Measurements from ENCODE around the gene CALM3.
A peak's percentile ranks its signal among the peaks of the same experiment; 100 is the strongest.
"Not testable (repeated sequence)": the region's sequence is repeated elsewhere in the genome, so short reads cannot be mapped to it uniquely, and the experiment has no call there.

The CALM3 gene

DNA sequence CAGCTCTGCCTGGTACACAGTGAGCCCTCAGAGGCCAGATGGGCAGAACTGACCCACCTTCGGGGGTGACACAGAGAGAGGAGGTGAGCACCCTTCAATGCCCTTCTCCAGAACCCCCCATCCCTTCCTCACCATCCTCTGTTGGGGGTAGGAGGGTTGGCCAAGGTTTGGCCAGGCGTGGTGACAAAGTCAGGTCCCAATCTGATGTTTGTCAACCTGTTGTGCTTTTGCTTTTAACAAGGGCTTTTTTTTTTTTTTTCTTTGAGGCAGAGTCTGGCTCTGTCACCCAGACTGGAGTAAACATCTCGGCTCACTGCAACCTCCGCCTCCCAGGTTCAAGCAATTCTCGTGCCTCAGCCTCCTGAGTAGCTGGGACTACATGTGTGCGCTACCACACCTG is 16.5 kb downstream of the CALM3 start:
- no peak for DNase-seq

DNA sequence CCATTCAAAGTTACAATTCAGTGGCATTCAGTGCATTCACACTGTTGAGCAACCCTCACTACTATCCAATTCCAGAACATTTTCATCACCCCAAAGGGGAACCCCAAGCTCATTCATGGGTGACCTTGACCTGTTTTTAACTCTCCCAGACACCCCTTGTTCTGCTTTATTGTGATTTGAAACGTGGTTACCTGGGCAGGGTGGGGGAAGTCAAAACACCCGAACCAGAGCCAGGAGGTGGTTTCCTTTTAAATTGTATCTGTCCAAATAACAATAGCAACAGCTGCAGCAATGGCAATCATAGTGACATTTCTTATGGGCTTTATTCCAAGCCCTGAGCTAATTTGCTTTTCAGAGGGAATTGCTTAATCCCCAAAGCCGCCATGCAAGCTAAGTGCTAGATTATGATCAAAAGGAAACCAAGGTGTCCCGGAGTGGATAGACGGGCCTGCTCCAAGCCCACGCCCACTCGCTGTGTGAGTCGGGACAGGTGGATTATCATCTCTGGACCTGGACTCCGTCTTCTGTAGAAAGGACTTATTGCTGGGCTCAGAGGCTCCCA is 17.6 kb downstream of the CALM3 start:
- DNase-seq: peak; percentile 28

DNA sequence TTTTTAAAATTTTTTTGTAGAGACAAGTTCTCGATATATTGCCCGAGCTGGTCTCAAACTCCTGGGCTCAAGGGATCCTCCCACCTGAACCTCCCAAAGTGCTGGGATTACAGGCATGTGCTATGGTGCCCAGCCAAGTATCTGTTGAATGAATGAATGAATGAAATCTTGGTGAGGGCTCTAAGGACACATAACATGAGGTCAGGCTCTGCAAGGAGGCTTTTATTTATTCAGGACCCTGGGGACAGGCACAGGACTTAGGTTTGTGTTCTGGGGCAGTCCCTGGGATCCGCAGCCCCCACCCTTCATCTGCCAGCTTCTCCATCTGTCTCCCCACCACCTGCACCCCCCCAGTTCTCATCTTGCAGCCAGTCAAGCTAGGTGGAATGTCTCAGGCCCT is 19.1 kb downstream of the CALM3 start:
- no peak for DNase-seq

DNA sequence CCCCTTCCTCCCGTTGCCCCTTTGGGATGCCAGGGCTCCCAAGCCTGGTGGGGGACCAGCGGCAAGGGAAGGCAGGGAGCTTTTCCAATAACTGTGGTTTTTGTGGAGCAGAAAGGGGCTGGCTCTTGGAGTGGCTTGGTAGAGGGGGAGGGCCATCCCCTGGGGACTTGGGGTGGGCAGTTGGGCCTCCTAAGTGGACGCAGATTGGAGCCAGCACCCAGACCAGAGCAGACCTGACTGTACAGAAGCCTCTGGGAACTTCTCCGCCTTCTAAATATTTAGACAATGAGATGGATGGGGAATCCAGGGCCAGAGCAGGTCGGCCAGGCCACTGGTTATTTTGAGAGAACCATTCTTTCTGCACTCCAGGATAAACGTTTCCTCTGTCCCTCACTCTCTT is 19.6 kb downstream of the CALM3 start:
- no peak for DNase-seq

DNA sequence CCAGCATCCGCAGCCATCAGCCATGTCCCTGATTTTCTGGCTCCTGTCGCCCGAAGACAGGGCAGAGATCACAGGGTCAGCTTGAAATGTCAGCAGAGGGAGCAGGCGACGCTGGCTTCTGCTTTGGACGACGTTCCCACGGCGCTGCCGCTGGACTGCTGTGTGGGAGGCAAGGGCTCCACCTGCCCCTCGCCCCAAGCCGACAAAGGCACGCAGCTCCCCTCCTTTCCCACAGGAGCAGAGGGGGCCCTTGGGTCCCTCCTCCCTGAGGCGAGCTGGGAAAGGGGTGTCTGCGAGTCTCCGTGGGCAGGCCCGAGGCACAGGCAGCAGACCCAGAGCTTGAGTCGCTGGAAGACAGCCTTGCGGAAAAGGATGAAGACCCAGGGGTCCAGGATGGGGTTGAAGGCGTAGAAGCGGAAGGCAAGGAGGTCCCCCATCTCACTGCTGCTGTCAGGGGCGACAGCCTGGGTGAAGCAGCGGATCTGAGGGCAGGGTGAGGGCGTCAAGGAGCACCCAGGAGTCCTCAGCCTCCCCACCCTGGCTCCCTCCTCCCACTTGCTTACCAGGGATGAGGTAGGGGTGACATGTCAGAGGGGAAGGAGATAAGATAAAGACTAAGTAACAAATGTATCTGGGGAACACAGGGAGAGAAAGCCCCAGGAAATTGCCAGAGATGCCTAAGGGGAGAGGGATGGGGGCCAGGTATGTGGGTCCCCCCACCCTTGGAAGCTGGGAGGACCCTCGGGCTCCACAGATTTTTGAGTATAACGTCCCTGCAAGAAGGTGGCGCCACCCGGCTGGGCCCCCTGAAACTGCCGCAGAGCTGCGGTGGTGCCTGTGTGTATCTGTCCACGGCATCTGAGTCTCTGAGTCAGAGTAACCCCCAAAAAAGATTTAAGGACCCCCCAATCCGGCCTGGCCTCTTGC is 20.3 kb downstream of the CALM3 start:
- no peak for DNase-seq

DNA sequence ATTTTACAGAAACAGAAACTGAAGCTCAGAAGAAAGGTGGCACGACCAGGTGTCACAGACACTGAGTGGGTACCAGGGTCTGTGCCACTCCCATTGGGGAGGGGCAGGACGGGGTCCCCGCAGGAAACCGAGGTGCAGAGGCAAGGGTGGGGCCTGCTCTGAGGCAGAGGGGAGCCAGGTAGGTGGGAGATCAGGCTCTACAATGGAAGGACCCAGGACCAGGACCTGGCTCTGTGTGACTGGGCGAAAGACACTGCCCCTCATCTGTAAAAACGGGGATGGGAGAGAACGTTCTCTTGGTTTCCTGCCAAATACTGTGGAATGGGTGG is 21.0 kb downstream of the CALM3 start:
- no peak for DNase-seq

DNA sequence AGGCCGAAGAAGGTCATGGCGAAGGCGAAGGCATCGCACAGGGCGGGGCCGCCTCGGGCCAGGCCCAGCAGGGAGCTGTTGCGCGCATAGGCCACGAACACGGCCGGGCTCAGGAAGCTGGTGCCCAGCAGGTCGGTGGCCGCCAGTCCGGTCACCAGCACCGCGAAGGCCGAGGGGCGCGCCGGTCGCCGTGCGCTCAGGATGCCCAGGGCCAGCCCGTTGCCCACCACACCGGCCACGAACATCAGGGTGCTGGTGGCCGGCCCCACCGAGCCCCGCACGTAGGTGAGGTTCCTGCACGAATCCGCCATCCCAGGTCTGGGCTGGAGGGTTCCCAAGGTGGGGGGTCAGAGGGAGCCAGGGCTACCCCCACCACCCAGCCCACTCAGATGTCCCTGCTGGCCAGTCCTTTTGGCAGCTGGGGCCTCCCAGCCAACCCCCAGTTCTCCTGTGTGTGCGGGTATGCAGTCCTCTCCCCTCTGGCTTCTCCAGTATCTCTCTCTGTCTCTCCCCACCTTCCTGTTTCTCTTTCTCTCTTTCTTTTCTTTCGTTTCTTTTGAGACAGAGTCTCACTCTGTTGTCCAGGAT is 22.9 kb downstream of the CALM3 start:
- DNase-seq: no peak

DNA sequence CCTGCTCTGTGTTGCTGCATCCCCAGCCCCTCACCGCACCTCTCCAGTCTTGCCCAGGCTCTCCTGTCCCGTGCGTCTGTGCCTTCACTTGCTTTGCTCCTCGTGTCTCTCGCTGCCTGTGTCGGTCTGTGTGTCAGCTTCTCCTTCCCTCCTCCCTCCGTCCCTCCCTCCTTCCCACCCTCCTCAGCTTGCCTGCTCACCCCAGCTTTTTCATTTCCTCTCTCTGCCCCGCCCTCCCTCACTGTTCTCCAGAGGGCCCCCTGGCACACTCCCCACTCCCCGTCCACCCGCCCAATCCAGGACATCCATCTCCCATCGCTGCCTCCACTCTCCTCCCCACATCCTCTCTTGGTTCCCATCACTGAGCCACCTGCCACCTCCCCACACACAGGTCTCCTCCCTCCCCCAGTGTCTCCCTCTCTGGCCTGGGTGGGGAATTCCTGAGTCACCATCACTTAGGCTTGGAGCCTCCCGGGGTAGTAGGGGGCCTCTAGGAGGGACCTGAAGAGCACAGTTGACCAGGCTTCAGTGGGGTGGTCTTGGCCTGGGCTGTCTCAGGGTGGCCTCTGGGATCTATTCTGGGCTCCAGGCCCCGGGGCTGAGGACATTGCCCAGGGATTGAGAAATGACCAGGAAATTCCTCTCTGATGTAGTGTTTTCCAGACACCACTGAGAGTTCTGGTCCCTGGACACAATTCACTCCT is 24.0 kb downstream of the CALM3 start, which contains the start of gene PTGIR:
PTGIR (minus strand) TSS at position 132 of the 704 bp plus-strand sequence. CDS start 864 bp downstream, outside the sequence.
- DNase-seq: peak; percentile 20

DNA sequence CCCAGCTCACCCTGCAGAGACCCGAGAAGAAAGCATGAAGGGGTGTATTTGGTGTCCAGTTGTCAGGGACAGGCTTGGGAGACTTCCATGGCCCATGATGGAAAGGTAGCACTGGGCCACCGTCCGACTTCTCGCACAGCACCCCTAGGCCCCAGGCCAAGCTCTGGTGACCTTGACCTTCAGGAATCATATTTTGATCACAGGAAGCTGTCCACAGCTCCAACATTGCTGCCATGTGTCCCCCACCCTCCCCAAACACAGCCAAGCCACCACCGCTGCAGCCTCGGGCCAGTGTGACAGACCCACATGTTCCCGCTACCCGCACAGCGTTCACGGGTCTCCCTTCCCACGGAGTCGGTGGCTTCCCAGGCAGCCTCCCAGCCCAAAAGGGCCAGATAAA is 24.6 kb downstream of the CALM3 start:
- DNase-seq: no peak

DNA sequence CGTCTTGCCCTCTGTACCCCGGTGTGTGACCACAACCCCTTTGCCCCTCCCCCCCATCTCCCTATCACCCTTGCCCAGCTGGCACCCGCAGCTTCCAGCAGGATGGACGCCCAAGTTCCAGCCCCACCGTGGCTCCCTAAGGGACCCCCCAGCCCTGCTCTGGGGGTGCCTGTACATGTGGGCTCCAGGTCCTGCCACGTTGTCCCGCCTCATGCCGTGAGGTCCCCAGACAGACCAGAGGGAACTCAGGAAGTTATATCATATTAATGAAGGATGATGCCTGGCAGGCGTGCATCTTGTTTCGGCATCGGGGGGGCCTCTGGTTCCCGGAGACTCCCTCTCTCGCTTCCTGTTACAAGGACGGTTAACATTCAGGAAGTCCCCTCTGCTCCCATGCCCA is 25.3 kb downstream of the CALM3 start:
- no peak for DNase-seq

DNA sequence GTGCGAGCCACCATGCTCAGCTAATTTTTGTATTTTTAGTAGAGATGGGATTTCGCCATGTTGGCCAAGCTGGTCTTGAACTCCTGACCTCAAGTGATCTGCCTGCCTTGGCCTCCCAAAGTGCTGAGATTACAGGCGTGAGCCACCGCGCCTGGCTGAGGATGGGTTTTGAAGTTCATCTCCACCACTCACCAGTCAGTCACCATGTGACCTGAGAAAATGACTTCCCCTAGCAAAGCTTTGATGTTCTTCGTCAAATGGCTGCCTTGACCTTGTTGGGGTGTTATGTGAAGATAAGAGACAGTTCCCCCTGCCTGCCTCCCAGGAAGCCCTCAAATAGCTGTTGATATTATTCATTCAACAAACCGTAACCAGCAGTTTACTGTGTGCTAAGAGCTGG is 27.8 kb downstream of the CALM3 start:
- DNase-seq: not testable (repeated sequence)

DNA sequence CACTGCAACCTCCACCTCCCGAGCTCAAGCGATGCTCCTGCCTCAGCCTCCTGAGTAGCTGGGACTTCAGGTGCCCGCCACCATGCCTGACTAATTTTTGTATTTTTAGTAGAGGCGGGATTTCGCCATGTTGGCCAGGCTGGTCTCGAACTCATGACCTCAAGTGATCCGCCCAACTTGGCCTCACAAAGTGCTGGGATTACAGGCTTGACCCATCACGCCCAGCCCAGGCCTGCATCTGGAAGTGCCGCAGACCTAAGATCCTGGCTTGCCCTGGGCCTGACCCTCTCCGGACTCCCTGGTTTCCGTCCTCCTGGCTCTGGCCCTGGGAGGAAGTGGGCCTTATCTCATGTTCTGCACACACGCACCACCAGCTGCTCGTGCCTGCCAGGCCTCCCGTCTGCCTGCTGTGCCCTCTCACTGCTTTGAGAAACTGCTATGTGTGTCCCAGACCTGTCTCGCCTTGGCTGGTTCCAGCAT is 28.5 kb downstream of the CALM3 start:
- DNase-seq: no peak

DNA sequence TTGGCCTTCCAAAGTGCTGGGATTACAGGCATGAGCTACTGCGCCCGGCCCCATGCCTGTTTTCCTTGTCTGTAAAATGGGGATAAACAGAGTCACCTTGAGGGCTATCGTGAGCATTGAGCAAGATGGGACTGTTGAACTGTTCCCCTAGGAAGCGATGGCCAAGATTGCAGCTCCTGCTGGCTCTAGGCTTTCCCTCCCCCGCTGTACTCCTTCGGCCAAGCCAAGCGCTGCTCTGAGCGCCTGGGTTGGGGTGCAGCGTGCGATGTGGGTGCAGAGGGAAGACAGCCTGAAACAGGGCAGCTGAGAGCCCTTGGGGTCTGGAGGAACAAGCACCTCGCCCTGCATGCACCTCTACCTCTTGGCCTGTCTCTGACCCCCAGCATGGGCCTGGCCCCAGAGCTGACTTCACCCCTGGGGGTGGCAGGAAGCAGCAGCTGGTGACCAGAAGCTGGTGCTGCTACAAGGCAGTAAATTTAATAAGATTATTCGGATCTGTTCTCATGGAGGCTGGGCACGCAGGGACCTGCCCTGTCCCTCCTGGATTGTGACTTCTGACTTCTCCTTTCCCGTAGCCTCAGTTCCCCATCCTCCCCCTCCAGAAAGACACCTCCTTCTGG is 29.6 kb downstream of the CALM3 start:
- DNase-seq: no peak

DNA sequence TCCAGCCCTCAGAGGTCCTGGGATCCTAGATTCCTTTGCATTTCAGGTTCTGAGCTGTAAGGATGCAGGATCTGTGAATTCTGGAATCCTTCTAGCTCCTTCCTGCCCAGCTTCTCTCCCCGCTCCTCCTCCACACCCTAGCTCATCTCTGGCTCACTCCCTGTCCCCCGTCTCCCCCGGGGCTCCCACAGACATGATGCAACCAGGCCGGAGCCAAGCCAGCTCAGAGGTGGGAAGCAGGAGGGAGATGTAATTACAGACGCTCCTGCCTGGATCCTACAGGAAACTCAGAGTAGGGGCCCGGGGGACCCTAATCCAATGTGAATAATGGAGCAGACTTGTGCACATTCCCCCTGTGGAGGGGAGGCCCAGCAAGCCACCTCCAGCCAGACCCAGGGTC is 30.4 kb downstream of the CALM3 start:
- no peak for DNase-seq

DNA sequence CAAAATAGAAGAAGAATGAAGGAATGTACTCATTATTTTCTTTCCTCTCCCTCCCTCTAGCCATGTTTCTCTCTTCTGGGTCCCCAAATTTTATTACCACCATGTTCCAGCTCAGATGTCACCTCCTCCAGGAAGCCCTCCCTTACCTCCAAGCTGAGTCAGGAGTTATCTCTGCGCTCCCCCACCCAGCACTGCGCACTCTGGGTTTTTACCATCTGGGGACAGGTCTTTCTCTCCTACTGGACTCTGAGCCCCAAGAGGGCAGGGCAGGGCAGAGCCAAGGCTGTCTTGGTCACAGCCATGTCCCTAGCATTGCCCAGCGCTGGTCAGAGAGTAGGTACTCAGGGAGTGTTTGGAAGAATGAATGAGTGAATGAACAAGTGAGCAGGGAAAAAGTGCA is 32.0 kb downstream of the CALM3 start:
- no peak for DNase-seq

DNA sequence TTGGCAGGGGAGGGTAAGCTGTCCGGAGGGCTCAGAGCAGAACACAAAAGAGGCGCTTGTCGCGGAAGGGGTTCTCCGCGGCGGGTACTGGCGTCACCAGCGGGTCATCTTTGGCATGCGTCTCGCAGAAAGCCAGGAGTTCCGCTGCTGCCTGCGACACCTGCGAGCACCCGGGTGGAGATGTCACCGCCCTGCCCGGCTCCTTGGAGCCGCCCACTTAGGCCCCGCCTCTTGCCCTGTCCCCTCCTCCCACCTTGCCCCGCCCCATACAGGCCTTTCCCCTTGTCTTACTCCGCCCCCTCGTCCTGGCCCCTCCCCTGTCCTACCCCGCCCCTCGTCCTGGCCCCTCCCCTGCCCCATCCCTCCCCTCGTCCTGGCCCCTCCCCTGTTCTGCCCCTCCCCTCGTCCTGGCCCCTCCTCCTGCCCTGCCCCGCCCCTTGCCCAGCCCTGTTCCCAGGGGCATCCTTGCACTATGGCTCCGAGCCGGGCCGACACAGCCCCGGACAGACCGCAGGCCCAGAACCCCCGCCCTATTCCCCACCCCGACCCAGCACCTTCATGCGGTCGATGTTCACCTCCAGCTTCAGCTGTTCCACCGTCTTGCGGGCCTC is 33.0 kb downstream of the CALM3 start:
- peak; percentile 88 for DNase-seq

DNA sequence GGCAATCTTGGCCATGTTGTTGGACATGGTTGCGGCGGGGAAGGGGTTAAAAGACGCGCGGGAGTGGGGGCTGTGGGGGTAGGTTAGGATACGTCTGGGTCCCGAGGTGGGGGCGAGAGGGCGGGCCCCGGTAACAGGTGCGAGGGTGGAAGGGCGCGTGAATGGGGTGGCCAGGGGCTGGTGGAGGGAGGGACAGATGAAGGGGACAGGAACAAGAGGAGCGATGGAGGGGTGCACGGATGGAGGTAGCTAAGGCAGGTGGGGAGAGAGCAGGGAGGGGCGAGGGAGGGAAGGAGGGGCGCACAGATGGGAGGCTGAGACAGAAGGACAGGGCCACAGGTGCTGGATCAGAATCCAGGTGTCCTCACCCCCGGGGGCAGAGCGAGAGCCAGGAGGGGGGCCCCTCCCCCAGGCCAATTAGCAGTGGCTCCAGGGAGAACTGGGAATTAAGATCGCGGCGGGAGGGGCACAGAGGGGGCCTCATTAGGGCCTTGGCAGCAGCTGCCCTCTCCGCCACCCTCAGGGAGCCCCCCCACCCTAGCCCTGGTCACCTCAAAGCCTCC is 33.6 kb downstream of the CALM3 start:
- peak; percentile 92 for DNase-seq

DNA sequence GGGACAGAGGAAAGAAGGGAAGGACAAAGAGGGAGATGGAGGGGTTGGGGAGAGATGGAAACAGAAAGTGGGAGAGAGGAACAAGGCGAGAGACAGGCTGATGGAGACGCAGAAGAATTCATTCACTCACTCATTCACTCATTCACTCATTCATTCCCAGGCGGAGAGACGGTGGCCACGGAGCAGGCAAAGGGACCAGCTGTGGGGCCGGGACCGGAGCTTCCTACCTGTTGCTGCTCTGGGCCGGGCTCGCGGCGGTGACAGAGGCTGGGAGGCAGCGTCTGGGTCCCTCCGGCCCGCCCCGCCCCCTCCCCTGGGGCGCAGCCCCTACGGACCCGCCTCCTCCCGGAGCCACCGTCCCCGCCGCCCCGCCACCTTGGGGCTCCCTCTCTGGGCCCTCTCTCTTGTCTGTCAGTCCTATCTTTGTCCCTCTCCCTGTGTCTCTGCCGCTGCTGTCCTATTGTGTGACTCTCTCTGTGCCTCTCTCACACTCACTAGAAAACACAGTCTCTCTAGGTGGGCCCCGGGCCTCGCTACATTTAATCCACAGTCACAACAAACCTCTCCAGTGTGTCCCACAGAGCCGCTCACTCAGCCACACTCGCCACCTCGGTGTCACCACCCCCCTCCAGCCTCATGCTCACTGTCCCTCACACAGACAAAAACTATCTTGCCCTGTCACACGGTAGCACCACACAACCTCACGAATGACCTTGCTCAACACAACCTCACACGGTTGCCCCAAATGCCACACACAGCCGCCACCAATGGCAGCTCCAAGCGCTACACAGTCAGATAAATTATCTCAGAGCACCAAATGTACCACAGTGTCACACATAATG is 35.0 kb downstream of the CALM3 start, which contains the start of gene GNG8:
GNG8 (minus strand) TSS at position 283 of the 842 bp plus-strand sequence. CDS start 1,520 bp downstream, outside the sequence.
- peak; percentile 24 for DNase-seq

DNA sequence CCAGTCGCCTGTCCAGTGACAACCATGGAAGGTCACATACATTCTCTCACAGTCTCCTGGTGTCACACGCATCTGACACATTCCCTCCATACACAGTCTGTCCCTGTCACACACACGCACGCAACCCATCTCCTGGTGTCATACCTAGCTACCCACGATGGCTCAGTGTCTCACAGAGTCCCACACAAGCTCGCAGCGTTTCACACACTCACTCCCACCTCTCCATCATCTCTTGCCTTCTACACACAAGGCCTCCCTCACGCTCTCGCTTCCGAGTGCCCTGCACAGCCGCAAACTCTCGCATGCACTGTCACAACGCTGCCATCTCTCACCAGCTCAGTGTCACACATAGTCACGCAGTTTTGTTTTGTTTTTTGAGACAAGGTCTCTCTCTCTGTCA is 36.1 kb downstream of the CALM3 start:
- no peak for DNase-seq

DNA sequence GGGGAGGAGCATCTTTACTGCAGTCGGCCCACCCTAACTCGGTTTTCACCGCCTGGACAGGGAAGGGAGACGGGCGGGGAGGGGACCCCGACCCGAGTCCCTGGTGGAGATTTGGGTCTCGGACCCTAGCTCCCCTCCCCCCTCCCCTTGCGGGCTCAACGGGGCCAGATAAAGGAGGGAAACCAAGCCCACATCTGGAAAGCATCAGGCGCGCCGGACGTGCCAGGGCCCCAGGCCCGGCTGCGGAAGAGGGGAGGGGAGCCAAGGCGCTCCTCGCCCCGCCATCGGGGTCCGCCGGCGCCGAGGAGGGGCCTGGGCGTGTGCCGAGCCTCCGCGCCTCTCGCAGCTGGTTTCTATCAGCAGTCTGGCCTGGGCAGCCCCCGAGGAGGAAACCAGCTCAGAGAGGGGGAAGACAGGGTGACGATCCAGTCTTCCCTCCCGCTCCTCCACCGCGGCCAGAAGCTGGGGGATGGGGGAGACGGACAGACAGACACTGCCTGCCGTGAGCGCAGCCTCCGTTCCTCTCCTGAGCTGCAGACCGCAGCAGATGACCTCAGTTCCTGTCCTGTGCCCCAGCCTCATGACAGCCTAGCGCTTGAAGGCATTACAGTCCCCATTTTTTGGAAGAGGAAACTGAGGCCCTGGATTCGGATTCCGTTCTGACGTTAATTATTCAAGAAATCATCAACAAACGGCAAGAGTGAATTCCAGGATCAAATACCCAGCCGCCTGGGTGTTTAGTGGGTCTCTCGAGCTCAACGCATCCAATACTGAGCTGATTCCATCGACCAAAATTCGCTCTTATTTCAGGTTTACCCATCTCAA is 38.4 kb downstream of the CALM3 start:
- peak; percentile 45 for DNase-seq
